ENCODE data around the gene UBE4B.
"Not testable (repeated sequence)": the region's sequence is repeated elsewhere in the genome, so short reads cannot be mapped to it uniquely, and the experiment has no call there.

UBE4B gene

DNA sequence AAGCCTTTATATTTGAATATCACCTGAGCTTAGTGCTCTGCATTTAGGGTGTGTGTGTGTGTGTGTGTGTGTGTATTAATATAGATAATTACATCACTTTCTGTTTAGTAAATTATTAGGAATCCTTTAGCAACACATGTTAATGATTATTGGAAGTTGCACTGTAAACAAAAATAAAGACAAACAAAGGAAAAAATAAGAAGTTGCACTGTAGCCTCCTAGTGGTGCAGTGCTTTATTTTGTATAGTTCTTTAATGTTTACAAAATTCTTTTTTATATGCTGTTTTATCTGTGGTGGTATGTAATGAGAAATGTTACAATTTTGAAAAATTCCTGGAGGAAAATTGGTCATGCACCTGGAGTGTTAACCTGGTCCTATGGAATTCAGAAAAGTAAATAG is 69.2 kb downstream of the UBE4B start:
- in situ Hi-C loops (cut with MboI; ENCODE audit: low sequenced_read_pairs), result no loop called here
- H3K27me3 ChIP-seq (ENCODE audit: low read depth), result no peaks in the 10 kb centered on the region
- no peaks in the 10 kb centered on the region for H3K4me1 ChIP-seq
- DNase-seq (ENCODE audit: low spot score in 2 of 2), result no peak
- H3K9me3 ChIP-seq, result no peaks in the 10 kb centered on the region
- no peak overlapping the region for H3K4me3 ChIP-seq
- peaks cover 35% of the 10 kb centered on the region for H3K36me3 ChIP-seq (replicated peaks)

DNA sequence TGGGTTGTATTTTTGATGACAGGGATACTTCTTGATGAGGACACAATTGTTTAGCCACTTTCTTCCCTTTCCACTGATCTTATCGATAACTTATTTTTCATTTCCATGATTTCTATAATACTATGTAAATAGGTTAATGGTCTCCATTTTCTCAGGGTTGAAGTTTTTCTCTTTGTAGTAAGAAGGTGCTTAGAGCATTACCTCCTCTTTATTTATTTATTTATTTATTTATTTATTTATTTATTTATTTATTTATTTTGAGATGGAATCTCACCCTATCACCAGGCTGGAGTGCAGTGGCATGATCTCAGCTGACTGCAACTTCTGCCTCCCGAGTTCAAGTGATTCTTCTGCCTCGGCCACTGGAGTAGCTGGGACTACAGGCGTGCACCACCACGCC is 70.4 kb downstream of the UBE4B start:
- in situ Hi-C loops (cut with MboI; ENCODE audit: low sequenced_read_pairs), result no loop called here
- no peak overlapping the region for H3K4me3 ChIP-seq
- peaks cover under 1% of the 10 kb centered on the region; the same call in 1 of the 2 replicates for H3K4me1 ChIP-seq
- H3K9me3 ChIP-seq, result no peaks in the 10 kb centered on the region
- DNase-seq (ENCODE audit: low spot score in 2 of 2), result no peak
- no peaks in the 10 kb centered on the region for H3K27me3 ChIP-seq (ENCODE audit: low read depth)
- H3K36me3 ChIP-seq (replicated peaks), result peaks cover 38% of the 10 kb centered on the region

DNA sequence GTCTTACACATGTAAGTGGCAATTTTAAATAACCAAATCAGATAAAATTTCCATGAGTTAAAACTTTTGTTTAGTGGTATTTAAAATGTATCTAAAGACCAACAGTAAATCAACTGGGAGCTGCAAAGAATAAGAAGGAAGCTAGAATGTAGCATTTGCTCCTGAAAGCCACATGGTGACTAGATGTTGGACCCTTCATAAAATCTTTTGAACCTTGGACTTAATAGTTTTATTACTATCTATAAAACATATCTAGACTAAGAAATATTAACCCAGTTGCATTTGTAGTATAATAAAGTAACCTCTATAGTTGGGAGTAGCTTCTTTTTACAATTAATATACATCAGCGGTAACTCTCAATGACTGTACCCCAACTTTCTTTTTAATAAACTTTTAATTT is 72.1 kb downstream of the UBE4B start:
- peaks cover 4% of the 10 kb centered on the region; the same call in 1 of the 2 replicates for H3K4me1 ChIP-seq
- DNase-seq (ENCODE audit: low spot score in 2 of 2), result no peak
- H3K4me3 ChIP-seq, result no peak overlapping the region
- H3K27me3 ChIP-seq (ENCODE audit: low read depth), result no peaks in the 10 kb centered on the region
- in situ Hi-C loops (cut with MboI; ENCODE audit: low sequenced_read_pairs), result no loop called here
- H3K9me3 ChIP-seq, result no peaks in the 10 kb centered on the region
- H3K36me3 ChIP-seq (replicated peaks), result peaks cover 35% of the 10 kb centered on the region

DNA sequence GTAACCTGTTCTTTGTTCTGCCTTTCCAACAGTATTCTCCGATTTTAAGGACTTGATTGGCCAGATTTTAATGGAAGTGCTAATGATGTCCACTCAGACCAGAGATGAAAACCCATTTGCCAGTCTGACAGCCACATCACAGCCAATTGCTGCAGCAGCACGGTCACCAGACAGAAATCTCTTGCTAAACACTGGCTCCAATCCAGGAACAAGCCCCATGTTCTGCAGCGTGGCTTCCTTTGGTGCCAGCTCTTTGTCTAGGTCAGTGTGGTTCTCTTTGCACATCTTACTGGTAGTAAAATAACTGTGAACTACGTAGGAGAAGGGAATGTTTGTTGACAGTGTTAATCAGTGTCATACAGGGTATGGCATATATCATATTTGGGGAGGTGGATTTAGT is 72.7 kb downstream of the UBE4B start:
- Histone ChIP-seq H3K9me3 (no peaks in the 10 kb centered on the region), H3K27me3 (ENCODE audit: low read depth) (no peaks in the 10 kb centered on the region), H3K36me3 (replicated peaks) (peaks cover 35% of the 10 kb centered on the region), H3K4me3 (no peak overlapping the region), H3K4me1 (peaks cover 4% of the 10 kb centered on the region; the same call in 1 of the 2 replicates)
- in situ Hi-C loops (cut with MboI; ENCODE audit: low sequenced_read_pairs), result no loop called here
- DNase-seq (ENCODE audit: low spot score in 2 of 2), result no peak

DNA sequence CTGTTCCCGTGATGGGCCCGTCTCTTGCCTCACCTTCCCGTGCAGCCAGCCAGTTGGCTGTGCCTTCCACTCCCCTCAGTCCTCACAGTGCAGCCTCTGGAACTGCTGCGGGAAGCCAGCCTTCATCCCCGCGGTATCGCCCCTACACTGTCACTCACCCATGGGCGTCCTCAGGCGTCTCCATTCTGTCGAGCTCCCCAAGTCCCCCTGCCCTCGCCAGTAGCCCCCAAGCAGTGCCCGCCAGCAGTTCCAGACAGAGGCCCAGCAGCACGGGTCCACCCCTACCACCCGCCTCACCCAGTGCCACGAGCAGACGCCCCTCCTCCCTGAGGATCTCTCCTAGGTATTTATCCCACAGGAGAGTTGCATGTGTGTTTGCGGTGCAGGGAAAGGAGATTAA is 73.5 kb downstream of the UBE4B start:
- no peak for DNase-seq (ENCODE audit: low spot score in 2 of 2)
- in situ Hi-C loops (cut with MboI; ENCODE audit: low sequenced_read_pairs), result no loop called here
- H3K27me3 ChIP-seq (ENCODE audit: low read depth), result no peaks in the 10 kb centered on the region
- peaks cover 35% of the 10 kb centered on the region for H3K36me3 ChIP-seq (replicated peaks)
- H3K4me3 ChIP-seq, result no peak overlapping the region
- no peaks in the 10 kb centered on the region for H3K9me3 ChIP-seq
- peaks cover 4% of the 10 kb centered on the region; the same call in 1 of the 2 replicates for H3K4me1 ChIP-seq

DNA sequence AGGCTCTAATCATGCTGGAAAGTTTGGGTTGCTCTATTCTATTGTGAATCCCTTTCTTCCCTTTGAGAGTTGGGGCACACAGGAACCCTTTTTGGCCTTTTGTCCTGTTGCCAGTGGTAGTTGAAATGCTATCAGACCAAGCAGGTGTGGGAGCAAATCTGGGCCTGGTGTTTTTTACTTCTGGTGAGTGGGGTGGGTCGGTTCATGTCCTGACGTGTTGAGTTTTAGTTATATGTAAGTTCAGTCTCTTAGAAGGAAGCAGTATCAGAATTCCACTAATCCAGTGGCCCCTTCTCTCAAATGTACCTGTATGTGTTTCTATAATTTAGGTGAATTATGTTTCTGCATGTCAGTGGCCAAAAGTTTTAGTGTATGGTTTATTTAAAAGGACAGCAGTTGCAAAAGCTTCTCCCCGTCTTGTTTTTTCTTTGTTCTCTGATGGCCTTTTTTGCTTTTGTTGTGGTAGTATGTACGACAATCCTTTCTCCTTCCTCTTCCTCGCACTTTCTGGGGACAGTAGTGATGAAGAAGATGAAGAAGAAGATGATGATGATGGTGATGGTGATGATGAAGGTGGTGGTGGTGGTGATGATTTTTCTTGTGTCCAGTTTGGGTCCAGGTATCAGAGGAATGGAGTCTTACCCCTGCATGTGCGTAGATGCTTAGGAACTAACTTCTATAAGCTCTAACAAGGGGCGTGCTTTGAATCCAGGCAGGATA is 74.2 kb downstream of the UBE4B start:
- in situ Hi-C loops (cut with MboI; ENCODE audit: low sequenced_read_pairs), result no loop called here
- H3K4me1 ChIP-seq, result peaks cover 4% of the 10 kb centered on the region; the same call in 1 of the 2 replicates
- DNase-seq (ENCODE audit: low spot score in 2 of 2), result no peak
- peaks cover 35% of the 10 kb centered on the region for H3K36me3 ChIP-seq (replicated peaks)
- no peak overlapping the region for H3K4me3 ChIP-seq
- no peaks in the 10 kb centered on the region for H3K27me3 ChIP-seq (ENCODE audit: low read depth)
- H3K9me3 ChIP-seq, result no peaks in the 10 kb centered on the region

DNA sequence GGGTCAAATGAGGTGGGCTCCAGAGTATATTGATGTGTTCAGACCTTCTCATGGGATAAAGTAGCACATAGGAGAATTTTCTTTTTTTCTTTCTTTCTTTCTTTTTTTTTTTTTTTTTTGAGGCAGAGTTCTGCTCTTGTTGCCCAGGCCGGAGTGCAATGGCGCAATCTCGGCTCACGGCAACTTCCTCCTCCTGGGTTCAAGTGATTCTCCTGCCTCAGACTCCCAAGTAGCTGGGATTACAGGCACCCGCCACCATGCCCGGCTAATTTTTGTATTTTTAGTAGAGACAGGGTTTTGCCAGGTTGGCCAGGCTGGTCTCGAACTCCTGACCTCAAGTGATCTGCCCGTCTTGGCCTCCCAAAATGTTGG is 74.7 kb downstream of the UBE4B start:
- DNase-seq (ENCODE audit: low spot score in 2 of 2); in situ Hi-C loops (cut with MboI; ENCODE audit: low sequenced_read_pairs); H3K9me3 ChIP-seq; H3K4me1 ChIP-seq; H3K27me3 ChIP-seq (ENCODE audit: low read depth); H3K4me3 ChIP-seq: not testable (repeated sequence)
- peaks cover 35% of the 10 kb centered on the region for H3K36me3 ChIP-seq (replicated peaks)

DNA sequence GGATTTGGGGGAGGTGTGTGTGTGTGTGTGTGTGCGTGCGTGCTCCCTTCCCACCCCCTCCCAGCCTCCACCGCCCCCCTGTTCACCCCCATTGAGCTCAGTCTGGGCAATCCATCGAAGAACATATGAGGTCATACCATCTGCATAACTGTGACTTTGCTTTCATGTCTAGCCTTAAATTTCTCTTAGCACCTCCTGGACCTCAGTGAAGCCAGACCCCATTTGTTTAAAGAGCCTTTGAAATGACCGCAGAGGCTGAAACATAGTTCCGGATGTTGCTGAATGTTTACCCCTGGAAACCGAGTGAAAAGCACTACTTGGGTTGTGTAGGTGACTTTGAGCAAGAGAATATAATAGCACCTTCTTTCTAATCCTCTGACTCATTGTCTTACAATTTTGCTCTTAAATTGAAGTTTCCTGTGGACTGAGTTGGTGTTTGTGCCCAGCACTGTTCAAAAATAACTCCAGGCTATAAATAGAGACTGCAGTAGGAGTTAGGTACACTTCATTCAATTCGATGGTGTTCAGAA is 75.4 kb downstream of the UBE4B start:
- Histone ChIP-seq H3K36me3 (replicated peaks) (peaks cover 29% of the 10 kb centered on the region), H3K4me1 (peaks cover 4% of the 10 kb centered on the region; the same call in 1 of the 2 replicates), H3K27me3 (ENCODE audit: low read depth) (no peaks in the 10 kb centered on the region), H3K4me3 (no peak overlapping the region), H3K9me3 (no peaks in the 10 kb centered on the region)
- in situ Hi-C loops (cut with MboI; ENCODE audit: low sequenced_read_pairs), result no loop called here
- peak in 1 of 2 experiments; percentile 31 for DNase-seq (ENCODE audit: low spot score in 2 of 2)

DNA sequence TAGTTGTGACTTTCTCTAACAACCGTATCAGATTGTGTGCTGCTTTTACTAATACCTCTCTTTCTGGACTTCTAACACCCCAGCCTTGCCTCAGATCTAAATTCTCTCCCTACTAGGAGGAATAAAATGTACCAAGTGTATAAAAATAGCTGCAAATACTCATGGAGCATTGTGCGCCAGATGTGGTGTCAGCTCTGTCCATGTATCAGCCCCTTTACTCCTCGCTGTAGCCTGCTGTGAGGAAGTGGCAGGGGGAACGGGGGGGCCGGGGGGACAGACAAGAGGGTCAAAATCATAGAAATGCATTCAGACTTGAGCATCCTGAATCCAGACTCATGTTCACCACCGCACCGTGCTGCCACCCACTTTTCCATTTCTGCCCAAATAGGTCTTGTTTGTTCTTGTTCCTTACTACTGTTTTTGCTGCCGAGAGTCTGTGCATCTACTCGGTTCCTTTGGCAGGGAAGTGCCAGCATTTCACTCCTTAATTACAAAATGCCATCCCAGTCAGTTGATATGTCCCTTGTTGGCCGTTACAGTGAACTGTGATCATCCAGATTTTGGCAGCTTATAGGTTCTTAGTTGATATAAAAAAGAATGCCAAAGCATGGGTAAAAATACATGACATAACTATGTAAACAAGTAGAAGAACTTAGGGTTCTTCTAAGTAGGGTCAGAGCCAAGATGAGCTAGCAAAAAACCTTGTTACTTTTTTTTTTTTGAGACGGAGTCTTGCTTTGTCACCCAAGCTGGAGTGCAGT is 76.4 kb downstream of the UBE4B start:
- peaks cover 26% of the 10 kb centered on the region for H3K36me3 ChIP-seq (replicated peaks)
- peaks cover 4% of the 10 kb centered on the region; the same call in 1 of the 2 replicates for H3K4me1 ChIP-seq
- H3K27me3 ChIP-seq (ENCODE audit: low read depth), result no peaks in the 10 kb centered on the region
- in situ Hi-C loops (cut with MboI; ENCODE audit: low sequenced_read_pairs), result no loop called here
- no peaks in the 10 kb centered on the region for H3K9me3 ChIP-seq
- DNase-seq (ENCODE audit: low spot score in 2 of 2), result no peak
- no peak overlapping the region for H3K4me3 ChIP-seq

DNA sequence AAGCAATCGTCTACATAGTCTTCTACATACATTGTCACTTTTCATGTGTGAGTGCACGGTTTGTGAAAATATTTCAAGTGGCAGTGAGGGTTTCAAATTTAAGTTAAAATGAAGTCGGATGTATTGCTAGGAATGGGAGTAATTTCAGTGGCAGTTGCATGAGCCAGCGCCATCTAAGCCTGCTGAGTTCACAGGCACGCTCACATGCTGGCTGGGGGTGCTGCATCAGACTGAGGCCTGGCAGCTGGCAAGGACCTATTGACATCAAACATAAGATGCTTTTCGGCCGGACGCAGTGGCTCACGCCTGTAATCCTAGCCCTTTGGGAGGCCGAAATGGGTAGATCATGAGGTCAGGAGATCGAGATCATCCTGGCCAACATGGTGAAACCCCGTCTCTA is 80.7 kb downstream of the UBE4B start:
- Histone ChIP-seq H3K9me3 (no peaks in the 10 kb centered on the region), H3K4me1 (no peaks in the 10 kb centered on the region), H3K4me3 (no peak overlapping the region), H3K36me3 (replicated peaks) (peaks cover 5% of the 10 kb centered on the region; the same call in 1 of the 2 replicates), H3K27me3 (ENCODE audit: low read depth) (no peaks in the 10 kb centered on the region)
- DNase-seq (ENCODE audit: low spot score in 2 of 2), result no peak
- in situ Hi-C loops (cut with MboI; ENCODE audit: low sequenced_read_pairs), result no loop called here

DNA sequence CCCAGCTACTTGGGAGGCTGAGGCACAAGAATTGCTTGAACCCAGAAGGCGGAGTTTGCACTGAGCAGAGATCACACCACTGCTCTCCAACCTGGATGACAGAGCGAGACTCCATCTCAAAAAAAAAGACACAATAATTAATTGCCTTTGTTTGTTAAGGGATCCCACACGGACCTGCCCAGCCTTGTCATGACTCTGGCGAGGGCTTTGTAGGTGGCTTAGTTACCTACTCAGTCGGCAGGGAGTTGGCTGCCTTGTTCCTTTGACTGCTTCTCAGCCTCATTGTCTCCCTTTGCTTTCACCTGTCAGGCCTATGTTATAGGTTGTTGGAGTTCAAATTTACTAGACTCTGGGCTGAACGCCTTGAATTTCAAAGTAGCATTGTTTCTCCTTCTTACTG is 82.0 kb downstream of the UBE4B start:
- peaks cover 10% of the 10 kb centered on the region for H3K36me3 ChIP-seq (replicated peaks)
- no peaks in the 10 kb centered on the region for H3K27me3 ChIP-seq (ENCODE audit: low read depth)
- in situ Hi-C loops (cut with MboI; ENCODE audit: low sequenced_read_pairs), result no loop called here
- H3K9me3 ChIP-seq, result no peaks in the 10 kb centered on the region
- H3K4me3 ChIP-seq, result no peak overlapping the region
- H3K4me1 ChIP-seq, result no peaks in the 10 kb centered on the region
- no peak for DNase-seq (ENCODE audit: low spot score in 2 of 2)

DNA sequence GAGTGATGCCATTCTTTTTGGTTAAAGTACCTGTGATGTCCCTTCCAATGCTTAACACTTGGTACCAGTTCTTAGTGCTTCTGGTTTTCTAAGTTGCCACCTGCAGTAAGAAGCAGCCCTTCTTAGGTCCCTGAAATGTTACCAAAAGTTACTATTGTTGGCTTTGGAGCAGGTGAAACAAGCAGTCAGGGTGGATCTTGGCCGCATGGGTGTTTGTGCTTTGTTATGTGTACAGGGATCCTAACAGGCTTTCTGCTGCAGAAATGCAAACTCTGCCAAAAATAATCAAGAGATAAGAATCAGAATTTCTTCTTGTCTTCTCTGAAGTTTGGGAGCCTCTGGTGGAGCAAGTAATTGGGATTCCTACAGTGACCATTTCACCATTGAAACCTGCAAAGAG is 84.4 kb downstream of the UBE4B start:
- Histone ChIP-seq H3K9me3 (no peaks in the 10 kb centered on the region), H3K4me1 (no peaks in the 10 kb centered on the region), H3K36me3 (replicated peaks) (peaks cover 22% of the 10 kb centered on the region), H3K27me3 (ENCODE audit: low read depth) (no peaks in the 10 kb centered on the region), H3K4me3 (no peak overlapping the region)
- DNase-seq (ENCODE audit: low spot score in 2 of 2), result no peak
- in situ Hi-C loops (cut with MboI; ENCODE audit: low sequenced_read_pairs), result no loop called here

DNA sequence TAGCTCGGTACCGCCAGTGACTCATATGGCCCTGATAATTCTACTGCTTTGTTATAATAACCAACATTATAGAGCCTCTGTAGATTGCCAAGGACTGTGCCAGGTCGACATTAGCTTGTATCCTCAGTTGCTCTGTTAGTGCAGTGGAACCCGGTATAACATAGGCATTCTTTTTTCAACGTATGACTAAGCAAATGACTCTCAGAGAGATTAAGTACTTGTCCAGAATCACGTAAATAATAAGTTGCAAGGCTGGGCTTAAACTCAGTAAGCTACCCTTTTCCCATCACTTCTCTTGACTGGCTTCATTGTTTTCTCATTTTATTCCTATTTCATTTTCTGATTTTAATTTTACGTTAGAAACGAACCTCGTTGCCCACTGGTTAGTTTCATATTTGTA is 85.1 kb downstream of the UBE4B start:
- Histone ChIP-seq H3K9me3 (no peaks in the 10 kb centered on the region), H3K4me3 (no peak overlapping the region), H3K4me1 (no peaks in the 10 kb centered on the region), H3K27me3 (ENCODE audit: low read depth) (no peaks in the 10 kb centered on the region), H3K36me3 (replicated peaks) (peaks cover 29% of the 10 kb centered on the region)
- in situ Hi-C loops (cut with MboI; ENCODE audit: low sequenced_read_pairs), result no loop called here
- no peak for DNase-seq (ENCODE audit: low spot score in 2 of 2)

DNA sequence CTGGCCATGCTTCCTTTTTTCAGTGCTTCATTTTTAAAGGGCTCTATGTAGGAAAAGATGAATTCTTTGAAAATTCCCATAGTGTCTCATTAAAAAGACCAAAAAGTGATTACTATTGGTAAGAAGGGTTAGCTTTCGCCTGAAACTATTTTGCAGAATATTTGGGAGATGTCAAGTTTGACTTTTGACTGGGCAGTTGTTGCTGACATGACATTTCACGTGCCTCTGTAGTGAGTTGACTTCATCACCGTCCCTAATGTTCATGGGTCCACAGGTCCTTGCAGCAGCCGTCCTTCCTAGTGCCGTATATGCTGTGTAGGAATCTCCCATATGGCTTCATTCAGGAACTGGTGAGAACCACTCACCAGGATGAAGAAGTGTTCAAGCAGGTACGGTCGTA is 88.9 kb downstream of the UBE4B start:
- peaks cover 30% of the 10 kb centered on the region for H3K36me3 ChIP-seq (replicated peaks)

More for the DNA sequence above, 88.9 kb downstream of the UBE4B start:
- Histone ChIP-seq H3K9me3 (no peaks in the 10 kb centered on the region), H3K27me3 (ENCODE audit: low read depth) (no peaks in the 10 kb centered on the region), H3K4me3 (no peak overlapping the region), H3K4me1 (no peaks in the 10 kb centered on the region)
- in situ Hi-C loops (cut with MboI; ENCODE audit: low sequenced_read_pairs), result no loop called here
- DNase-seq (ENCODE audit: low spot score in 2 of 2), result no peak

Measured in HAP-1 (cell line).